ENCODE data around the gene PPEF2.
"Not testable (repeated sequence)": the region's sequence is repeated elsewhere in the genome, so short reads cannot be mapped to it uniquely, and the experiment has no call there.

The PPEF2 gene

GRCh38 chr4:75902352-75902751 lies at the start of gene PPEF2:
Gene PPEF2, minus strand, starts transcription at chr4:75902452. Its CDS starts 6,127 bp downstream, at chr4:75896325.
- no peak for DNase-seq (ENCODE audit: low read depth)

GRCh38 chr4:75950213-75950815 lies 48.1 kb upstream of the PPEF2 start:
- no peak for DNase-seq (ENCODE audit: low read depth)

GRCh38 chr4:75948822-75949444 lies 46.7 kb upstream of the PPEF2 start:
- DNase-seq (ENCODE audit: low read depth): no peak

GRCh38 chr4:75940692-75941253 lies 38.5 kb upstream of the PPEF2 start, which contains the start of gene NAAA:
Gene NAAA, minus strand, starts transcription at chr4:75941013. Its CDS starts 64 bp downstream, at chr4:75940949.
- DNase-seq (ENCODE audit: low read depth): peak; percentile 58

GRCh38 chr4:75939890-75940691 lies 37.8 kb upstream of the PPEF2 start:
- peak; percentile 58 for DNase-seq (ENCODE audit: low read depth)

- no peak for DNase-seq (ENCODE audit: low read depth)
Observed at GRCh38 chr4:75935628-75936027, 33.4 kb upstream of the PPEF2 start.

- no peak for DNase-seq (ENCODE audit: low read depth)
Observed at GRCh38 chr4:75930152-75930551, 27.9 kb upstream of the PPEF2 start.

- not testable (repeated sequence) for DNase-seq (ENCODE audit: low read depth)
Observed at GRCh38 chr4:75924916-75925315, 22.7 kb upstream of the PPEF2 start.

- DNase-seq (ENCODE audit: low read depth): no peak
Observed at GRCh38 chr4:75924309-75924827, 22.1 kb upstream of the PPEF2 start.

GRCh38 chr4:75922588-75922987 lies 20.3 kb upstream of the PPEF2 start:
- no peak for DNase-seq (ENCODE audit: low read depth)

- DNase-seq (ENCODE audit: low read depth): no peak
Observed at GRCh38 chr4:75921910-75922309, 19.7 kb upstream of the PPEF2 start.

- no peak for DNase-seq (ENCODE audit: low read depth)
Observed at GRCh38 chr4:75920327-75920726, 18.1 kb upstream of the PPEF2 start.

- DNase-seq (ENCODE audit: low read depth): no peak
Observed at GRCh38 chr4:75919920-75920319, 17.7 kb upstream of the PPEF2 start.

GRCh38 chr4:75916091-75916661 lies 13.9 kb upstream of the PPEF2 start:
- DNase-seq (ENCODE audit: low read depth): no peak

- DNase-seq (ENCODE audit: low read depth): no peak
Observed at GRCh38 chr4:75912968-75913367, 10.7 kb upstream of the PPEF2 start.

GRCh38 chr4:75910831-75911230 lies 8.6 kb upstream of the PPEF2 start:
- not testable (repeated sequence) for DNase-seq (ENCODE audit: low read depth)

- DNase-seq (ENCODE audit: low read depth): no peak
Observed at GRCh38 chr4:75909405-75909804, 7.2 kb upstream of the PPEF2 start.

GRCh38 chr4:75908555-75908954 lies 6.3 kb upstream of the PPEF2 start:
- no peak for DNase-seq (ENCODE audit: low read depth)

- DNase-seq (ENCODE audit: low read depth): no peak
Observed at GRCh38 chr4:75907966-75908365, 5.7 kb upstream of the PPEF2 start.

GRCh38 chr4:75904076-75904475 lies 1.8 kb upstream of the PPEF2 start:
- DNase-seq (ENCODE audit: low read depth): no peak

GRCh38 chr4:75898536-75898935 lies 3.7 kb downstream of the PPEF2 start:
- DNase-seq (ENCODE audit: low read depth): no peak

GRCh38 chr4:75895744-75896314 lies 6.4 kb downstream of the PPEF2 start:
- no peak for DNase-seq (ENCODE audit: low read depth)
